Measurements from ENCODE around the gene MAP2K5.

MAP2K5 gene

DNA sequence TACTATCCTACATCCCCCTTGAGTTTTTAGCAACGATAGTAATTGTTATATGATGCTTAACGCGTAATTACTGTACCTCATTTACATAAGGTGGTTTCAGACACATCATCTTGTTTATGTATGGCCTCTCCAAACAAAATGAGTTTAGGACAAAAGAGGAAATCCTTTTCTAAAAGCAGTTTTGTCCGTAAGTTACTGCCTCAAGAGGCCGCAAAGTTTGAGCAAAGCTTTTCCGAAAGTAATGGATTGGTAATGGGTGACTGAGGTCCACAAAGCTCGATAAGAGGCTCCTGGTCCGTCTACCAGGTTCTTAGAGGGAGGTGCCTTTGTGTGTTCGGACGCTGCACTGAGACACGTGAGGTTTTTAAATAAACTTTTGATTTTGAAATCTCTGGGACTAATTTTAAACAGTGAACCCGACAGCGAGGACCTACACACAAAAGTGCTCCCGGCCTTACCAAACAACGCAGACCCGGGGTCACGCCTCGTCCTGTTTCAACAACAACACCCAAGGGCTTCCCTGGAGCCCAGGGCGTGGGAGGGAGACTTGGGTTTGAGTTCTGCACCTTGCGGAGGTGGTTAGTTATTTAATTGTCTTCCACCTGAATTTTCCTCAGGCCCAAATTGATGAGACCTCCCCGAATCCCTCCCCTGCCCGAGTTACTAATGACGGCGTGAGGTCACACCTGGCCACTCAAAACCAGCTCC lies 22.0 kb upstream of the MAP2K5 start:
- DNase-seq (ENCODE audit: low read depth, low spot score) = no peak
- ChIA-PET POLR2A (no interaction called here), CTCF (interaction anchor here (0.6 to 1.0 kb wide), 2 partner anchors 13 to 311 kb away, joined by 3 read pairs; no protein-coding TSS in a partner anchor)
- TF ChIP-seq CTCF (IDR thresholded peaks at IDR 0.05; ENCODE audit: insufficient read depth, low read length, missing control alignments) = no peak
- peak overlapping the region; percentile 87 for H3K4me3 ChIP-seq (ENCODE audit: low read depth, low read length)

- DNase-seq (ENCODE audit: low read depth, low spot score) = no peak
- ChIA-PET POLR2A (interaction anchor here (0.6 to 0.9 kb wide), 2 partner anchors 10 kb away, joined by 3 read pairs; no protein-coding TSS in a partner anchor), CTCF (interaction anchor here (0.6 to 1.2 kb wide), 4 partner anchors 10 to 310 kb away, joined by 3 read pairs; no protein-coding TSS in a partner anchor)
- H3K4me3 ChIP-seq (ENCODE audit: low read depth, low read length) = peak within 1 kb of the TSS; percentile 87
- TF ChIP-seq CTCF (IDR thresholded peaks at IDR 0.05; ENCODE audit: insufficient read depth, low read length, missing control alignments) = no peak
These were observed 21.3 kb upstream of the MAP2K5 start, which contains the start of gene C15orf61 for GRCh38 chr15:67521029-67521782. Gene C15orf61, plus strand, starts transcription at chr15:67521131. Its CDS starts 118 bp downstream, at chr15:67521249.

- CTCF ChIA-PET = interaction anchor here (0.7 to 1.2 kb wide), 2 partner anchors 9 to 21 kb away, joined by 3 read pairs; no protein-coding TSS in a partner anchor
- no peak for TF ChIP-seq CTCF (IDR thresholded peaks at IDR 0.05; ENCODE audit: insufficient read depth, low read length, missing control alignments)
- peak overlapping the region; percentile 87 for H3K4me3 ChIP-seq (ENCODE audit: low read depth, low read length)
- POLR2A ChIA-PET = interaction anchor here (0.8 to 0.9 kb wide), 3 partner anchors 9 to 20 kb away, joined by 3 to 4 read pairs (median 3); partner anchors contain the start of gene MAP2K5
- no peak for DNase-seq (ENCODE audit: low read depth, low spot score)
These were observed 20.5 kb upstream of the MAP2K5 start for GRCh38 chr15:67521783-67522568.

GRCh38 chr15:67523330-67523729 lies 19.2 kb upstream of the MAP2K5 start:
- ChIA-PET POLR2A (no interaction called here), CTCF (interaction anchor here (1.0 kb wide), 2 partner anchors 19 to 313 kb away, joined by 3 read pairs; partner anchors contain the start of gene MAP2K5)
- no peak for DNase-seq (ENCODE audit: low read depth, low spot score)
- no peak for TF ChIP-seq CTCF (IDR thresholded peaks at IDR 0.05; ENCODE audit: insufficient read depth, low read length, missing control alignments)
- no peak overlapping the region for H3K4me3 ChIP-seq (ENCODE audit: low read depth, low read length)

GRCh38 chr15:67524235-67524634 lies 18.3 kb upstream of the MAP2K5 start:
- CTCF ChIA-PET = interaction anchor here (1.0 to 1.1 kb wide), 3 partner anchors 12 to 312 kb away, joined by 3 read pairs; partner anchors contain the start of gene MAP2K5
- H3K4me3 ChIP-seq (ENCODE audit: low read depth, low read length) = no peak overlapping the region
- TF ChIP-seq CTCF (IDR thresholded peaks at IDR 0.05; ENCODE audit: insufficient read depth, low read length, missing control alignments) = no peak
- POLR2A ChIA-PET = interaction anchor here (0.7 kb wide), 1 partner anchor 40 kb away, joined by 3 read pairs; no protein-coding TSS in a partner anchor
- no peak for DNase-seq (ENCODE audit: low read depth, low spot score)

All from AG04449 (cell line).